Breast epithelium (tissue), 3 donors: Measurements from ENCODE around the gene EPHA3.

ENCODE experiments used
- POLR2A ChIP-seq: fragments of 450-650 bp; IDR thresholded peaks from one replicate; pipeline ENCODE4 v1.6.1; 2016; ENCODE audit warnings: antibody characterized with exemption, mild to moderate bottlenecking, moderate library complexity
- POLR2AphosphoS5 ChIP-seq, 3 donors: sonication (generic); formaldehyde crosslinking; IDR thresholded peaks; one replicate each; pipeline ENCODE4 v1.6.1; 2017; ENCODE audit warnings: antibody characterized with exemption in 3 of 3
- TF ChIP-seq, protein P1 (sequence below), 3 donors: fragments of 450-650 bp; IDR thresholded peaks; one replicate each; pipeline ENCODE4 v1.5.1; 2016 to 2017; ENCODE audit warnings: antibody characterized with exemption in 3 of 3, mild to moderate bottlenecking in 3 of 3, moderate library complexity in 3 of 3

DNA sequence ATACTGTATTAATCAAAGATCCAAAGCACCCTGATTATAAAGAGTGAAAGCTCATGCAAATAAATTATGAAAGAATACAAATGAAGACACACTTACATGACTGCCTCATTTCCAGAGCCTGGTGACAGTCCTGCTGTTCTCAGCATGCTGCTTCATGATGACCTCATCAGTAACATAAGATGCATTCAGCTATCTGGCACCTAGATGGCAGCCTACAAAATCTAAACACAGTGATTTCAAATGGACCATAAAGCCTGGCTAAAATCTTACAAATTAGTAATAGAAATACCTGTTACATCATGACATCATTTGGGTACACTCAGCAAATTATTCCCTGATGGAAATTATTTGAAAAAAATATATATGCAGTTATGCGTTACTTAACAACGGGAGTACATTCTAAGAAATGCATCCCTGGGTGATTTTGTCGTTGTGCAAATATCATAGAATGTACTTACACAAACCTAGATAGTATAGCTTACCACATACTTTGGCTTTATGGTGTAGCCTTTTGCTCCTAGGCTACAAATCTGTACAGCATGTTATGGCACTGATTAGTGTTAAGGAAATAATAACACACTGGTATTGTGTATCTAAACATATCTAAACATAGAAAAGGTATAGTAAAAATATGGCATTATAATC lies 207.2 kb downstream of the EPHA3 start:
- TF ChIP-seq POLR2A = no peak
- TF ChIP-seq, protein P1, sequence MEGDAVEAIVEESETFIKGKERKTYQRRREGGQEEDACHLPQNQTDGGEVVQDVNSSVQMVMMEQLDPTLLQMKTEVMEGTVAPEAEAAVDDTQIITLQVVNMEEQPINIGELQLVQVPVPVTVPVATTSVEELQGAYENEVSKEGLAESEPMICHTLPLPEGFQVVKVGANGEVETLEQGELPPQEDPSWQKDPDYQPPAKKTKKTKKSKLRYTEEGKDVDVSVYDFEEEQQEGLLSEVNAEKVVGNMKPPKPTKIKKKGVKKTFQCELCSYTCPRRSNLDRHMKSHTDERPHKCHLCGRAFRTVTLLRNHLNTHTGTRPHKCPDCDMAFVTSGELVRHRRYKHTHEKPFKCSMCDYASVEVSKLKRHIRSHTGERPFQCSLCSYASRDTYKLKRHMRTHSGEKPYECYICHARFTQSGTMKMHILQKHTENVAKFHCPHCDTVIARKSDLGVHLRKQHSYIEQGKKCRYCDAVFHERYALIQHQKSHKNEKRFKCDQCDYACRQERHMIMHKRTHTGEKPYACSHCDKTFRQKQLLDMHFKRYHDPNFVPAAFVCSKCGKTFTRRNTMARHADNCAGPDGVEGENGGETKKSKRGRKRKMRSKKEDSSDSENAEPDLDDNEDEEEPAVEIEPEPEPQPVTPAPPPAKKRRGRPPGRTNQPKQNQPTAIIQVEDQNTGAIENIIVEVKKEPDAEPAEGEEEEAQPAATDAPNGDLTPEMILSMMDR (IDR thresholded peaks at IDR 0.05) = no peak
- no peak for TF ChIP-seq POLR2AphosphoS5 (IDR thresholded peaks at IDR 0.05)
